ENCODE measurements around the gene ECE1. TPM values are rescaled to one million over a fixed set of nuclear protein-coding genes. Genes with fewer than 3 reads are reported as not detected.

The ECE1 gene
- total and polyA plus RNA-seq, 11 donors = 37.3 to 140 (median 59.4) TPM

GRCh38 chr1:21299780-21300395, 9.6 kb upstream of the ECE1 start:
- TF ChIP-seq CTCF (IDR thresholded peaks at IDR 0.05) (no peak), POLR2A (IDR thresholded peaks at IDR 0.05) (no peak)
- DNase-seq (no peak), ATAC-seq (peak in 2 of 4 donors; percentile 4 to 38)
- Histone ChIP-seq H3K4me3 (no peak overlapping the region), H3K27me3 (no peaks in the 10 kb centered on the region), H3K36me3 (no peaks in the 10 kb centered on the region), H3K4me1 (peaks cover 0 to 62% (median 29%) of the 10 kb centered on the region in 12 donors), H3K27ac (peak overlapping the region in 6 of 12 donors; percentile 6 to 56 (median 32)), H3K9me3 (no peaks in the 10 kb centered on the region)
- WGBS, 4 donors = 40 to 76% (median 61%) methylated on average over 3 to 4 of the region's 4 CpGs
- intact Hi-C loops (cut with DNase I) = no loop called here

- WGBS, 4 donors = 58 to 77% (median 72%) methylated on average over 3 of the region's 3 CpGs
- H3K36me3 ChIP-seq = no peaks in the 10 kb centered on the region
- no peak for DNase-seq
- intact Hi-C loops (cut with DNase I) = no loop called here
- no peak for TF ChIP-seq CTCF (IDR thresholded peaks at IDR 0.05)
- TF ChIP-seq POLR2A (IDR thresholded peaks at IDR 0.05) = no peak
- H3K4me1 ChIP-seq = peaks cover 0 to 71% (median 34%) of the 10 kb centered on the region in 12 donors
- no peaks in the 10 kb centered on the region for H3K9me3 ChIP-seq
- no peaks in the 10 kb centered on the region for H3K27me3 ChIP-seq
- peak overlapping the region in 5 of 12 donors; percentile 3 to 56 (median 6) for H3K27ac ChIP-seq
- ATAC-seq = no peak
- H3K4me3 ChIP-seq = no peak overlapping the region
Measured at GRCh38 chr1:21298981-21299391, 8.7 kb upstream of the ECE1 start.

- peak overlapping the region in 3 of 12 donors; percentile 0 to 44 (median 19) for H3K27ac ChIP-seq
- H3K27me3 ChIP-seq = no peaks in the 10 kb centered on the region
- H3K9me3 ChIP-seq = no peaks in the 10 kb centered on the region
- H3K4me3 ChIP-seq = no peak overlapping the region
- ATAC-seq (peak in 2 of 4 donors; percentile 43 to 65), DNase-seq (peak in 2 of 5 donors; percentile 56 to 71)
- intact Hi-C loops (cut with DNase I) = no loop called here
- no peaks in the 10 kb centered on the region for H3K36me3 ChIP-seq
- WGBS, 4 donors = 82 to 90% (median 85%) methylated on average over 13 of the region's 13 CpGs
- no peak for TF ChIP-seq POLR2A (IDR thresholded peaks at IDR 0.05)
- TF ChIP-seq CTCF (IDR thresholded peaks at IDR 0.05) = no peak
- H3K4me1 ChIP-seq = peaks cover 0 to 71% (median 37%) of the 10 kb centered on the region in 12 donors
Measured at GRCh38 chr1:21297975-21298374, 7.7 kb upstream of the ECE1 start.

- no peaks in the 10 kb centered on the region for H3K27me3 ChIP-seq
- H3K4me3 ChIP-seq = no peak overlapping the region
- peaks cover 0 to 80% (median 39%) of the 10 kb centered on the region in 12 donors for H3K4me1 ChIP-seq
- no peaks in the 10 kb centered on the region for H3K9me3 ChIP-seq
- DNase-seq (no peak), ATAC-seq (no peak)
- WGBS, 4 donors = 80 to 94% (median 86%) methylated on average over 6 to 7 of the region's 7 CpGs
- intact Hi-C loops (cut with DNase I) = no loop called here
- peak overlapping the region in 2 of 12 donors; percentile 11 to 87 for H3K27ac ChIP-seq
- no peak for TF ChIP-seq CTCF (IDR thresholded peaks at IDR 0.05)
- no peak for TF ChIP-seq POLR2A (IDR thresholded peaks at IDR 0.05)
- no peaks in the 10 kb centered on the region for H3K36me3 ChIP-seq
Measured at GRCh38 chr1:21296509-21297354, 6.5 kb upstream of the ECE1 start.

Data from heart left ventricle (tissue), 16 donors.